Activated naive CD4-positive, alpha-beta T cell treated with Interleukin-2 at 50 U/mL for 16 hours (primary cell): ENCODE results near the gene FAM131C.

Experiments used
- DNase-seq: peaks from one replicate; pipeline ENCODE4 v3.0.0-alpha.2; 2020

Gene FAM131C

GRCh38 chr1:16013908-16014258 is 59.6 kb downstream of the FAM131C start:
- DNase-seq = no peak

- peak; percentile 53 for DNase-seq
Measured at GRCh38 chr1:16013220-16013907, 60.1 kb downstream of the FAM131C start.

- DNase-seq = peak; percentile 16
Measured at GRCh38 chr1:16012590-16013219, 60.7 kb downstream of the FAM131C start.

- no peak for DNase-seq
Measured at GRCh38 chr1:16011936-16012589, 61.4 kb downstream of the FAM131C start.

GRCh38 chr1:16010837-16011236 is 62.6 kb downstream of the FAM131C start:
- DNase-seq = no peak

GRCh38 chr1:16009678-16010077 is 63.8 kb downstream of the FAM131C start:
- DNase-seq = no peak

- peak; percentile 78 for DNase-seq
Measured at GRCh38 chr1:16009030-16009460, 64.4 kb downstream of the FAM131C start.
